ACHN (cell line): ENCODE measurements around the gene API5.
"Not testable (repeated sequence)": the region's sequence is repeated elsewhere in the genome, so short reads cannot be mapped to it uniquely, and the experiment has no call there.

Experiments
- DNase-seq: peaks from one replicate; pipeline ENCODE4 v3.0.0-alpha.2; 2015
- in situ Hi-C: cut with HindIII; loops from 2 replicates; pipeline ENCODE4 v1.10.0; 2017; ENCODE audit warnings: low sequenced_read_pairs, low pct_ligation_motif_present, low pct_unique_long_range_greater_than_20kb

Gene API5

DNA sequence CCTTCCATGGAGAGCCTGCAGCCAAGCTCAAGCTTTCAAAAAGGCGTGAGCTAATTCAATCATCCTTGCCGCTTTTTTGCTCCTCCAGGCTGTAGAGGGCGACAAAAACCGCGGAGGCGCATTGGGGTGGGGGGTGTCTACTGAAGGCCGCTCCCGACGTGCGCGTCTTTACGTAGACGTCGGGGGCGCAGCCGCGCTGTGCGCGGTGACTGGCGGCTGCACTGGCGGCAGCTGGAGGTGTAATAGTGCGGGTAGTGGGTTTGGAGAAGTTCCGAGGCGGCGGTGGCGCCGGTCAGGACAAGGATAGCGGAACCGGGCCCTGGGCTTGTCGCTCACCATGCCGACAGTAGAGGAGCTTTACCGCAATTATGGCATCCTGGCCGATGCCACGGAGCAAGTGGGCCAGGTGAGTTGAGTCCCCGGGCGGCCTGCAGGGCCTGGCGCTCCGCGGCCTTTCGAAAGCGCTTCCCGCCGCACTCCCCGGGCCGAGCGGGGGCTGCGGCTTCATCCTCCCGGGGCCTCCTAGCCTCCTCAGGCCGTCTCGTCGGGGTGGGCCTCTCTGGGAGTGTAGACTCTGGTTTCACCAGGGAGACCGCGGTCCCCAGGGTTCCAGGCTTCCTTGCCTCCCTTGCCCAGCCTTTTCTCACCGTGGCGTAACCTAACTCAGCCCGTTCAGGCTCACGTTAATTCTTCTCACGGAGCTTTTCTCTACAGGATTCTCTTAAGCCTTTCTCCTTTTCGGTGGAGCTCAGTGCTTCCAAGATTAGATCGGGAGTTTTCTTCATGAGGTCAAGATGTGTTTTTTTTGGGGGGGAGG lies at the start of gene API5:
Gene API5 (plus strand): TSS at position 206 of the 817 bp plus-strand sequence. CDS start 132 bp downstream, at position 338.
- in situ Hi-C loops, result no loop called here

DNA sequence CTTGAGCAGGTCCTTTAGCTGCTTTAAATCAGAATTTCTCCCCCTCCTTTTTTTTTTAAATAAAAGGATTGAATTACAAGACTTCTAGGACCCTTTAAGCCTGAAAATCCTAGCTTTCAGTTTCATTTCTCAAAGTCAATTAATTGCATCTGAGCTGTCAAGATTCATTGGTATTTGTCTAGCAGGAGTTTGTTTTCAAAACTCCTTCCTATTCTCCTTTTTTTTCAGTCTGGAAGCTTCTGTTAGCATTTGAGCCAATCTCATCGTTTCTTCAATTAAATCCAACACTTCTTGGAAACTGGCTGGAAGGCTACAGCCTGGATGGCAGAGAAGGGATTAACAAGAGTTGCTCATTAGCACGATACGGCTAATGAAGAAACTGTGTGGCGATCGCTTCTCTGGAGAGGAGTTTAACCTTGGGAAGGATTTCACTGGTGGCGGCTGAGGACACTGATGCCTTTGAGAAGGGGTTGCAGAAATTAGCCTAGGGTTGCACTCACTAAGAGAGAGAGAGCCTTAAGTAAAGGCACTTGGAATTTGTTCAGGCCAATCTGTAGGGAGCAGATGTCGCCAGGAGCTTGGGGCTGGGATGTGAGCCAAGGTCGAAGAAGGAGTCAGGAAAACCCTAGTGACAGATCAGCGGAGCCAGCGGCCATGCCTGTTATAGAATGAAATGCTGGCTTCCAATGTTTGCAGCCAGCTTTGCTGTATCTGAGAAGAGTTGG lies 43.8 kb upstream of the API5 start:
- in situ Hi-C loops, result no loop called here
- DNase-seq, result no peak

More for the DNA sequence above, at the start of gene API5:
- peak; percentile 93 for DNase-seq

DNA sequence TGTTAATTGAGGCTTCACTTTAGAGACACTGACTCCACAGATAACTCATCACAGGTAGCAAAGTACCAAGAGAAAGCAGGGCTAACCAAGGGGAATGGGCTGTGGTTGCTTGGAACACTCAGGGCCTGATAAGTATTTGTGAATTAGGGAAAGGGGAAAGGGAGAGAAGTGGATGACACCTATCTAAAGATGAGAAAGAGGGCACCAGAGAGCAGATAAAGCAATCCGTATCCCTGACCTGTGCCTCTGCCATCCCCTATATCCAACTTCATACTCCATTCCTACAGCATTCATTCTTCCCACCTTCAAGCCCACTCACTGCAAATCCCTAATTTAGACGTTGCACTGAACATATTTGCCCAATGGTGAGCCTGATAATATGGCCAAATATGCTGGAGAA lies 43.0 kb upstream of the API5 start:
- in situ Hi-C loops, result no loop called here
- DNase-seq, result no peak

DNA sequence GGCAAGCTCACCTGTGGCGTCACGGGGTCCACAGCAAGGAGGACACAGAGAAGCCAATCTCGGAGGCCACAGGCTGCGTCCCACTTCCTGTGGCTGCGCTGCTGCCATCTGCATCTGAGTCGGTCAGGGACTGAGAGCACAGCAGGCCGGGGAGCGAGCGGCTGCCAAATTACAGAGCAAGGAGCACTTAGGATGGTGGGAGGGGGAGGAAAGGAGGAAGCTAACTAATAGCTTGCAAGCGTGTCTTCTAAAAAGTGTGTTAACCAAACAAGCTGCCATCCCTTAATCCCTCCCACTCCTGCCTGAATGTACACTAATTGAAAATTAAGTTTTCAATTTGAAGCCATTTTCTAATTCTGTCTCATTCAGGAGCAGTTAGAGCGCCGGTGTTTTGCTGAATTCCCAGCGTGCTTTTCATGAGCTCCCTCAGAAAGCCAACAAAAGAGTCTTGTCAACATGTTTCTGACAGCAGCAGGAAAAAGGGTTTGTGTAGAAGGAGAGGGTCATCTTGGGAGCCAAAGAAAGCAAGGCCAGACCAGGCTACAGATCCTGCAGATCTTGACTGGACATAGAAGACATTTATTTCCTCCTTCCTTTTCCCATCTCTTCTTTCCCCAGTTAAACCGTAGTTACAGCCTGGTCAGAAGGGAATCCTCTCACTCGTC lies 42.4 kb upstream of the API5 start:
- no peak for DNase-seq
- in situ Hi-C loops, result no loop called here

DNA sequence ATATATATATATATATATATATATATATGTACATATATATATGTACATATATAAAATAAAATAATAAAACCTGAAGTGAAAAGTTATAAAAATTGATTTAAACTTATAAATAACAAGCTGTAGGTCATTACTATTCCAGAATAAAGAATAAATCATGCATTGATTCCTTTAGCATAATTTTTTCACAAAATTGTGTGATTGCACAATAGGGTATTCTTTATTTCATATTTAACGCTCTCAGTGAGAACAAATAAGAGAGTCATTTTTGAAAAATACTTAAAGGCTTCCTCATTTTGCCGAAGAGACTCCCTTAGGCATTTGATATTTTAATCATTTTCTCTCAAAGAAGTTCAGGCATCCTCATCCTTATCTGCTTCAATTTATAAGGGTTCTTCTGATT lies 41.3 kb upstream of the API5 start:
- no peak for DNase-seq
- in situ Hi-C loops, result no loop called here

DNA sequence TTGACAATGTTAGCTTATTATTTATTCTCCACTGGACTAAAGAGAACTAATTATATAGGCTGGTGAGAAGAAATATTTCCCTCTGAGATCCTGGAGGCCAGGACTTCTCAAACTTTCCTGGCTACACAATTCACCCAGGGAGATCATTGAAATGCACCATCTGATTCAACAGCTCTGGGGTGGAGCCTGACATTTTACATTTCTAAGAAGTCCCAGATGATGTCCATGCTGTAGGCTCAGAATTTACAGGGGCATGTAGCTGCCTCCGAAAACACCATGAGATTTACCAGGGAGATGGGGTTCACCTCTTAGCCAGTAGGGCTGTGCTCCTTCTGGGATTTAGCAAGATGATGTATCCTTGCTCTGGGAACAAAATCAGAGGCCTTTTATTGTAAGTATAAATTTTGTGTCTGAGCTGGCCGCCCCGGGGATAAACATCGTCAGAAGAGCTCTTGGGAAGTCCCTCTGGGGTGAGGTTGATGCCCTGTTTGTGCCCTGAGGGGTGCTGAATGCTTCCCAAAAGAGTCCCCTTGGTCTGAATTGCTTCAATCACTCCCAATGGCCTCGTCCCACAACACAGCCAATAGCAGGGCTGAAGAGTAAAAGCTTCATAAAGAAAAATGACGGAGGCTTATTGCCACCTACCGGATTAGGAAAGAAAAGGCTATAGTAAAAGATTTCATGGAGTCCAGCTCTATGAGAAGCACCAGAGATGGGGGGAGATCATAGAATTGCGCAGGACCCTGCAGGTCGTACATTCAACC lies 33.4 kb upstream of the API5 start:
- in situ Hi-C loops, result no loop called here
- DNase-seq, result no peak

DNA sequence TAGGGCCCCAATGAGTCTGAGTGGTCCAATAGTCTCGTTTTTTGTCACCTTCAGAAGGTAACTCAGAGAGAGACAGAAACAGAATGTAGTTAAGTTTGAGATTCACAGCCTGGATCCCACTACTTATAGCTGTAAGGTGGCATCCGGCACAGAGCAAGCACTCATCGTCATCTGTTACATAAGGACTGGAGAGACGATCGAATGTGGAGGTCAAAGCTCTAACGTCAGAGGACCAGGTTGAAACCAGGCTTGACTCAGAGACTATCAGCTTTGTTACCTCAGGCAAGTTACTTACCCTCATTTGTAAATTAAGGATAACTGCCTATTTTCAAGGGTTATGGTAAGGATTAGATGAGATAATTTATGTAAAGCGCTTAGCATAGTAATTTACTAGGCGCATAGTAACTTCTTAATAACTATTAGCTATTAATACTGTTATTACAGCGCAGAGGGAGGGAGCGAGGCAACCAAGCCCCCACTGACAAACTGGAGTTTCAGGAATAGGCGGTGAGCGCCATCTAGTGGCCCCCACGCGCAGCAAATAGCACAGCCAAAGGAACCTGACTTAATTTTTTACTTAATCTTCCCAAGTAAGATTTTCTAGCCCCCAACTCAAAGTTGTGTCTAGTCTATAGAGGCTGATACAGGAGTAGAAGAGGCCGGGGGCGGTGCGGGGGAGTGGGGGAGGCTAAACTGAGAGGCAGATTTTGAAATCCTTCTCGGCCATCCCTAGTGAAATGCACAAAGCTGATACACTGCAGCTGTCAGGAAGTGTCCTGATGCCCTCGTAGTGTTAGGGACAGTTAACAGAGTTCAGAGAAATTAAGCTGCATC lies 29.0 kb upstream of the API5 start:
- DNase-seq, result peak; percentile 22
- in situ Hi-C loops, result no loop called here

DNA sequence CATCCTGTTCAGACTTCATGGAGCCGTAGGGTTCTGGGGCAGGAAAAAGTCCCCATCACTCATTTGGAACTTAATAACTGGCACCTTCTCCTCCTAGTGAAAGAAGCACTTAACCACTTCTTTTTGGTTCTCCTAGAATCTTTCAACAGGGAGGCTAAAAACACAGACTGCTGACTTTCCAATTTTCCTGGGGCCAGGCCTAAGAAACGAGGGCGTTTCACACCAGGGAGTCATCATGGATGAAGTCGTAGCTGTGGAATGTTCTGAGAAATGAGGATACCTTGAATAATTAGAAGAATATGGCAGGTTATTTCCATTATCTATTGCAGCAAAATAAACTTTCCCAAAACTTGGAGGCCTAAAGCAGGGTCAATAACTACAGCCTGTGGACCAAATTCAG lies 26.0 kb upstream of the API5 start:
- in situ Hi-C loops, result no loop called here
- DNase-seq, result no peak

DNA sequence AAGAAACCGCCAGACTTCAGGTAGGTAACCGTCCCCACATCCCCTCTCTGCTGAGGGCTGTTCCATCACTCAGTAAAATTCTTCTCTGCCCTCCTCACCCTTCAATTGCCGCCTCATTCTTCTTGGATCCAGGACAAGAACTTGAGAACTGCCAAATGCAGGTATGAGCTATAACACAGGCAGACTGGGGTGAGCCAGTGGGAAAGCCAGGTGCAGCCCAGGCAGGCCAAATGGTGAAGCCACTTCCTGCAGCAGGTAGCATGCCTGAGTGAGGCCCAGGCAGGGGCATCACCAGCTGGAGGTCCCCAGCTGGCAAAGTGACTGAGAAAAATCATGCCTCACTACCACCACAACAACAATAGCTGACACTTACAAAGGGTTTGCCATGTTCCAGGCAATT lies 22.4 kb upstream of the API5 start:
- DNase-seq, result no peak
- in situ Hi-C loops, result no loop called here

DNA sequence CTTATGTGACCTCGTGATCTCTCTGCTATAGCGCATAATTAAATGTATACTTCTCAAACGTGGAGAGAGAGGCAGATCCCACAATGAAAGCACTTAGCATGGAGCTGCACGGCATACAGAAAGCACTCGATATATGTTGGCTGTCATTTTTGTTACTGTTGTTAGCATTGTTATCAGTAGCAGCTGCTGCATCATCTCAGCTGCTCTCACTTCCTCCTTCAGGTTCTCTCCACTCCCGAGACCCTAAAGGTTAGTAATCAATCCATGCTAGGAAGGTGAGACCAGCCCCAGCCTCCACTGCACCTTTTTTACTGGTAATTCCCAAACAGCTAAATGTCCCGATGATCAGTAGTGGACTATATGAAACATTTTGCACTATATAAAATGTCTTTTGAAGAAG lies 13.4 kb upstream of the API5 start:
- DNase-seq, result no peak
- in situ Hi-C loops, result no loop called here

DNA sequence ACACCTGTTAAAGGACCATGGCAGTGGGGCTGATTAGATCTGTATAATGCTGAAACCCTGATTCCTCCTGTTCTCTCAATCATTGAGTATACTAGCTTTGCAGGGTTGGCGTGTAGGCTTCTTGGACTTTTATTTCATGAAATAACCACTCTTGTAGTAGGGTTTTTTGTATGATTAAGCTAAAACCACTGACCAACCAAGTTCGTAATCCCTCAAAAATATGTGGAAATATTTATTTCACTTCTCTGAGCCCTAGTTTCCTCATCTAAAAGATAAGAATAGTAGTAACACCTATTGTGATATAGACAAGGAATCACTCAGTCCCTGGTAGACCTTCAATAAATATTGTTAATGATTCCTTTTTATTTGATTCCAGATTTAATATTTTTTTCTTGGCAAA lies 4.2 kb downstream of the API5 start:
- DNase-seq, result no peak
- in situ Hi-C loops, result no loop called here

DNA sequence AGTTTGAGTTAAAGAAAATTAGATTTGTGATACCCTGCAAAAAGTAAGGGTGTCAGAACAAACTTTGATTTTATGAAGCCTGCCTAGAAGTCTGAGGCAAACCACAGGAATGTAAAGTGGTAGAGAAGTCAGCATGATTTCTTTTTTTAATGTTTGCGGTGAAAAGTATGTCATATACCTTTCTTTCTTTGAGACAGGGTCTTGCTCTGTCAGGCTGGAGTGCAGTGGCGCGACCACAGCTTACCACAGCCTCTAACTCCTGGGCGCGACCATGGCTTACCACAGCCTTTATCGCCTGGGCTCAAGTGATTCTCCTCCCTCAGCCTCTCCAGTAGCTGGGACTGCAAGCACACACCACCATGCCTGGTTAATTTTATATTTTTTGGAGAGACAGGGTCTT lies 4.7 kb downstream of the API5 start:
- in situ Hi-C loops, result no loop called here
- DNase-seq, result peak; percentile 69

DNA sequence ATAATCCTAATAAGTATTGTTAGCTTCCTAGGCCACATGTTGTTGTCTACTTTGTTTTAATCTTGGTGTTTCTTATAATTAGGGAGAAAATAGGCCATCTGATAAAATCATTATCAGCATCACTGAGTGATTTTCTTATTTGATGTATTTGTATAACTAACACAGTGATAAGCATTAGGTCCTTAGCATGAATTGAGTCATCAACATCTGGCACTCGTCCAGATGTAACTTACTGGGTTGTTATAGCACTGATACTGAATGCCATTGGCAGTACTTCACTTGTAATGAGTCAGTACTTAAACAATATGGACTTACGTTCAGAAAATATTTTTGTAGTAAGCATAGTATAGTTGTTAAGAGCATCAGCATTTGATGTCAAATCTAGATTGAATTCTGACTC lies 16.2 kb downstream of the API5 start:
- in situ Hi-C loops, result no loop called here
- DNase-seq, result peak; percentile 33

DNA sequence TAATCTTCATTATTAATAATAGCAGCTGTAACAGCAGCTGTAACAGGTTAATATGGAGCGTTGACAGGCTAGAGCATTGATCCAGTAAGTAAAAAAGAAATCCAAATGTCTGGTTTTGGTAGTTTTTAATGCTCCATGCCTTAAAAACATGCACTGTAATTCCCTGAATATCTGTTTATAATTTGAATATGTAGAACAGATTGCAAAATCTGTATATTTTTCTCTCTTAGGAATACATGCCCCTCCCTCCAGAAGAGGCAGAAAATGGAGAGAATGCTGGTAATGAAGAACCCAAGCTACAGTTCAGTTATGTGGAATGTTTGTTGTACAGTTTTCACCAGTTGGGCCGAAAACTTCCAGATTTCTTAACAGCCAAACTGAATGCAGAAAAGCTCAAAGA lies 16.7 kb downstream of the API5 start:
- in situ Hi-C loops, result no loop called here

DNA sequence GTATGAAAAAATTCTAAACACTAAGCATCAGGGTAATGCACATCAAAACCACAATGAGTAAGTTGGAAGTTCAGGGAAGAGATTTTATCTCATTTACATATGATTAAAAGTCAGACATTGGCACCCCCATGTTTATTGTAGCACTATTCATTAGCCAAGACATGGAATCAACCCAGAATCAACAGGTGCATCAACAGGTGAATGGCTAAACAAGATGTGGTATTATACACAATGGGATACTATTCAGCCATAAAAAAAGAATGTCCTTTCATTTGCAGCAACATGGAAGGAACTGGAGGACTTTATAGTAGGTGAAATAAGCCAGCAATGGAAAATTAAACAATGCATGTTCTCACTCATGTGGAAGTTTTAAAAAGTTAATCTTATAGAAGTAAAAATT lies 29.4 kb downstream of the API5 start:
- in situ Hi-C loops, result no loop called here
- no peak for DNase-seq

More for the DNA sequence above, 16.7 kb downstream of the API5 start:
- DNase-seq, result no peak

DNA sequence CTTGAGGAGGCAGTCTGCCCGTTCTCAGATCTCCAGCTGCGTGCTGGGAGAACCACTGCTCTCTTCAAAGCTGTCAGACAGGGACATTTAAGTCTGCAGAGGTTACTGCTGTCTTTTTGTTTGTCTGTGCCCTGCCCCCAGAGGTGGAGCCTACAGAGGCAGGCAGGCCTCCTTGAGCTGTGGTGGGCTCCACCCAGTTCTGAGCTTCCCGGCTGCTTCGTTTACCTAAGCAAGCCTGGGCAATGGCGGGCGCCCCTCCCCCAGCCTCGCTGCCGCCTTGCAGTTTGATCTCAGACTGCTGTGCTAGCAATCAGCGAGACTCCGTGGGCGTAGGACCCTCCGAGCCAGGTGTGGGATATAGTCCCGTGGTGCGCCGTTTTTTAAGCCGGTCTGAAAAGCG lies 39.6 kb downstream of the API5 start:
- in situ Hi-C loops, DNase-seq: not testable (repeated sequence)

DNA sequence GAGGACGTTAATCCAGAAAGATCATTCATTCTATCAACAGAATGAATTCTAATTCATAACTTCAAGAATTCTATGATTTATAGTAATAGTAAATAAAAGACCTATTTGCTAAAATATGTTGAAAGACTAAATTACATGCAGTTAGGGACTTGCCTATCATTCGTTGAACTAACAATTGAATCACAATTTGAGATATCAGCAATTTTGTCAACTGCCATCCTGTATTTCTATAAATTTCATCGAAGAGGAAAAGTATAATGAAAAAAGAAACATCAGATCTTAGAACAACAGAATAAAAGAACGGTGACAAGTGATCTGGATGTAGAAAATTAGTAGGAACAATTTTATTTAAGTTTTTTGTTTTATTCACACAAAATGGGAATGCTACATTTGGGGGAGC lies 42.5 kb downstream of the API5 start:
- in situ Hi-C loops, result no loop called here
- no peak for DNase-seq

DNA sequence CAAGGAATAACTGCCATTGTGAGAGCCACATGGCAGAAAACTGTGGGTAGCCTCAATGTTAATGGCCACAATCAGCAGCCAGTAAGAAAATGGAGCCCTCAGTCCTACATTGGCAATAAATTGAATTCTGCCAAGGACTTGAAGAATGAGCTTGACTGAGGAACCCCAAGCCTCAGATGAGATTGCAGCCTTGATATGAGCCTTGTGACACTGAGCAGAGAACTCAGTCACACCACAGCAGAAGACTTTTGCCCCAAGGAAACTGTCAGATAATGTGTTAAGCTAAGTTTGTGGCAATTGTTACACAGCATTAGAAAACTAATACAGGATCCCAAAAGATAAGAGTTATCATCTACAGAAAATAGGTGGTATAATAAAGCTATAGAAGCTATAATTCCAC lies 44.5 kb downstream of the API5 start:
- DNase-seq, result no peak
- in situ Hi-C loops, result no loop called here
